B cell (primary cell): Measurements from ENCODE around the gene DDO. TPM values are rescaled to one million over a fixed set of nuclear protein-coding genes. Genes with fewer than 3 reads are reported as not detected.

Experiments
- ATAC-seq: fragments of 200-7000 bp; cut with Tn5 transposase; one replicate; pipeline ENCODE4 v1.10.0; 2021; ENCODE audit warnings: low read depth, mild to moderate bottlenecking, moderate number of reproducible peaks, moderate library complexity
- CTCF ChIA-PET: fragments of 350-600 bp; sonication (Branson Sonifier 250); formaldehyde crosslinking; loops from one replicate; lab custom pipeline; 2021; ENCODE audit warnings: antibody characterized with exemption, inconsistent platforms; lab: Charles Lee
- POLR2A ChIA-PET: fragments of 350-600 bp; sonication (Branson Sonifier 250); formaldehyde crosslinking; loops from one replicate; lab custom pipeline; 2021; ENCODE audit warnings: antibody characterized with exemption; lab: Charles Lee
- DNase-seq: peaks from one replicate; pipeline ENCODE4 v3.0.0; 2013
- H2AFZ ChIP-seq: 2 replicates; pipeline ENCODE4 v1.6.1; 2012; ENCODE audit warnings: mild to moderate bottlenecking, low read depth, low read length; ENCODE audit not compliant: insufficient read depth, poor library complexity, severe bottlenecking
- H3K27ac ChIP-seq, 2 donors: 1 replicate in 1 of 2; 2 replicates in 1 of 2; pipeline ENCODE4 v1.5.1; 2012 to 2013; ENCODE audit warnings: low read length in 2 of 2, mild to moderate bottlenecking in 2 of 2, moderate library complexity in 1 of 2
- H3K27me3 ChIP-seq, 4 experiments: fragments of 200-600 bp in 1 of 4; sonication (generic) in 1 of 4; replicated peaks in 1 of 4; 1 replicate in 2 of 4; 2 replicates in 2 of 4; pipeline versions ENCODE4 v1.6.1 to v1.7.0; 2013 to 2016; ENCODE audit warnings: low read length in 3 of 4, mild to moderate bottlenecking in 2 of 4, mixed read lengths in 1 of 4, moderate library complexity in 1 of 4; ENCODE audit not compliant: insufficient read depth in 4 of 4, control insufficient read depth in 3 of 4; ENCODE audit errors: control extremely low read depth in 1 of 4
- H3K36me3 ChIP-seq, 2 experiments: replicated peaks in 1 of 2; 1 replicate in 1 of 2; 2 replicates in 1 of 2; pipeline versions ENCODE4 v1.6.1 to v1.7.1; 2013; ENCODE audit warnings: low read length in 1 of 2; ENCODE audit not compliant: insufficient read depth in 2 of 2, control insufficient read depth in 1 of 2; ENCODE audit errors: control extremely low read depth in 1 of 2, extremely low read depth in 1 of 2
- H3K4me1 ChIP-seq, 2 donors: fragments of 200-600 bp in 1 of 2; sonication (generic) in 1 of 2; 1 replicate in 1 of 2; 2 replicates in 1 of 2; pipeline versions ENCODE4 v1.5.1 to v1.6.1; 2013 to 2017; ENCODE audit warnings: low read length in 2 of 2; ENCODE audit not compliant: control insufficient read depth in 2 of 2, insufficient read depth in 2 of 2
- H3K4me2 ChIP-seq: replicated peaks from 2 replicates; pipeline ENCODE3; 2012; ENCODE audit warnings: mild to moderate bottlenecking, low read depth, low read length; ENCODE audit not compliant: poor library complexity, severe bottlenecking
- H3K4me3 ChIP-seq, 5 experiments: fragments of 200-600 bp in 1 of 5; sonication (generic) in 1 of 5; 1 replicate in 3 of 5; 2 replicates in 2 of 5; pipeline versions ENCODE4 v1.5.1 to v1.7.0; 2011 to 2016; ENCODE audit warnings: low read length in 4 of 5, mild to moderate bottlenecking in 4 of 5, low read depth in 2 of 5, control low read depth in 1 of 5, moderate library complexity in 1 of 5; ENCODE audit not compliant: insufficient read depth in 1 of 5; ENCODE audit errors: control extremely low read depth in 1 of 5, extremely low read depth in 1 of 5
- H3K79me2 ChIP-seq: fragments of 200-600 bp; sonication (generic); one replicate; pipeline ENCODE4 v1.6.0; 2016; ENCODE audit warnings: low read length; ENCODE audit not compliant: control insufficient read depth, insufficient read depth
- H3K9ac ChIP-seq: fragments of 200-600 bp; sonication (generic); 2 replicates; pipeline ENCODE4 v1.6.1; 2017; ENCODE audit warnings: mild to moderate bottlenecking, low read length, moderate library complexity
- H3K9me3 ChIP-seq, 3 donors: one replicate each; pipeline versions ENCODE4 v1.6.1 to v1.7.1; 2013; ENCODE audit warnings: low read length in 2 of 3; ENCODE audit not compliant: control insufficient read depth in 2 of 3, insufficient read depth in 1 of 3; ENCODE audit errors: control extremely low read depth in 1 of 3
- H4K20me1 ChIP-seq: 2 replicates; pipeline ENCODE4 v1.6.0; 2012; ENCODE audit warnings: mild to moderate bottlenecking, low read length; ENCODE audit not compliant: insufficient read depth, control insufficient read depth, poor library complexity, severe bottlenecking
- H3K27ac Mint-ChIP-seq: one replicate; pipeline ENCODE4 v1.8.0; 2021; ENCODE audit warnings: mixed read lengths
- H3K27me3 Mint-ChIP-seq: one replicate; pipeline ENCODE4 v1.8.0; 2021; ENCODE audit warnings: mixed read lengths
- H3K4me1 Mint-ChIP-seq: one replicate; pipeline ENCODE4 v1.8.0; 2021; ENCODE audit warnings: mixed read lengths
- H3K4me3 Mint-ChIP-seq: one replicate; pipeline ENCODE4 v1.8.0; 2021; ENCODE audit warnings: mixed read lengths
- H3K9me3 Mint-ChIP-seq: one replicate; pipeline ENCODE4 v1.8.0; 2022; ENCODE audit warnings: mixed read lengths; ENCODE audit not compliant: insufficient read depth
- EZH2 ChIP-seq: IDR thresholded peaks from 2 replicates; pipeline ENCODE4 v1.6.1; 2012; ENCODE audit warnings: borderline replicate concordance, low read depth, mild to moderate bottlenecking, moderate library complexity, low read length; ENCODE audit not compliant: insufficient read depth, poor library complexity, severe bottlenecking
- WGBS: methylation state at CpG from one replicate; pipeline ENCODE4 v1.1.5; 2013; ENCODE audit warnings: missing lambda C conversion rate; ENCODE audit not compliant: insufficient coverage; 5-methylcytosine and 5-hydroxymethylcytosine counted together
- intact Hi-C: fragments of 100-400 bp; cut with micrococcal nuclease; formaldehyde crosslinking; loops from one replicate; pipeline ENCODE4 v1.10.0; 2022
- polyA plus RNA-seq: library from polyadenylated mRNA; depleted of rRNA; stranded (reverse); fragments of >200 nt; gene quantifications from 2 replicates; pipeline ENCODE4 v1.2.3, GENCODE V29; 2012
- total RNA-seq, 2 donors: library from RNA; stranded (reverse); fragments of 120-200 nt in 1 of 2; gene quantifications; 1 replicate in 1 of 2; 2 replicates in 1 of 2; pipeline versions ENCODE4 v1.2.3 to v1.2.4, GENCODE V29; 2013 to 2022
- TF ChIP-seq, protein P1 (sequence below): fragments of 200-600 bp; IDR thresholded peaks from one replicate; pipeline ENCODE4 v1.8.0; 2022; ENCODE audit warnings: antibody characterized with exemption, mild to moderate bottlenecking

The DDO gene
- total and polyA plus RNA-seq, 2 donors (not counting 1 experiment from before 2014, with no cell fraction given), result not detected

DNA sequence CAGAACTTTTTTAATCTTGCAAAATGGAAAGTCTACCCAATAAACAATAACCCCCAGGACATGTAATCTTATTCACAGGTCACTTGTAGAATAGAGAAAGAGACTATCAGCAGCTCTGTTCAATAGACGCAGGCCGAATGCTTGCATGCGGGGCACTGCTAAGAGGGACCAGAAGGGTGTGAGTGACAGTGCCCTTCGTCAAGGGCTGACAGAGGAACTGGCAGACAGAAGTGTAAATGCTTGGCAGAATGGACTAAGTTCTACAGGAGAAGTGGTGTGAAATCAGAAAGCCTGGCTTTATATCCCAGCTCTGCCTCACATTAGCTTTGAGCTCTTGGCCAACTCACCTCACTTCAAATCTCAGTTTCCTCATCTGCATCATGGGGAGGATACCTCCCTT lies 21.0 kb downstream of the DDO start:
- H3K4me1 Mint-ChIP-seq, result no peaks in the 10 kb centered on the region
- DNase-seq (no peak), ATAC-seq (no peak)
- Histone ChIP-seq H3K9me3 (no peaks in the 10 kb centered on the region), H2AFZ (no peak overlapping the region), H3K4me2 (no peak overlapping the region), H3K27ac (no peak overlapping the region), H3K36me3 (no peaks in the 10 kb centered on the region), H3K79me2 (no peaks in the 10 kb centered on the region), H3K9ac (no peak overlapping the region), H3K4me1 (no peaks in the 10 kb centered on the region), H4K20me1 (no peaks in the 10 kb centered on the region), H3K27me3 (peaks cover 0 to 5% (median 0%) of the 10 kb centered on the region in 4 experiments), H3K4me3 (no peak overlapping the region)
- ChIA-PET POLR2A (no interaction called here), CTCF (interaction anchor here (7.2 to 8.0 kb wide), 2 partner anchors 356 to 690 kb away, joined by 116 to 134 read pairs; no protein-coding TSS in a partner anchor)
- H3K27ac Mint-ChIP-seq, result no peak overlapping the region
- H3K9me3 Mint-ChIP-seq, result no peaks in the 10 kb centered on the region
- TF ChIP-seq, protein P1, sequence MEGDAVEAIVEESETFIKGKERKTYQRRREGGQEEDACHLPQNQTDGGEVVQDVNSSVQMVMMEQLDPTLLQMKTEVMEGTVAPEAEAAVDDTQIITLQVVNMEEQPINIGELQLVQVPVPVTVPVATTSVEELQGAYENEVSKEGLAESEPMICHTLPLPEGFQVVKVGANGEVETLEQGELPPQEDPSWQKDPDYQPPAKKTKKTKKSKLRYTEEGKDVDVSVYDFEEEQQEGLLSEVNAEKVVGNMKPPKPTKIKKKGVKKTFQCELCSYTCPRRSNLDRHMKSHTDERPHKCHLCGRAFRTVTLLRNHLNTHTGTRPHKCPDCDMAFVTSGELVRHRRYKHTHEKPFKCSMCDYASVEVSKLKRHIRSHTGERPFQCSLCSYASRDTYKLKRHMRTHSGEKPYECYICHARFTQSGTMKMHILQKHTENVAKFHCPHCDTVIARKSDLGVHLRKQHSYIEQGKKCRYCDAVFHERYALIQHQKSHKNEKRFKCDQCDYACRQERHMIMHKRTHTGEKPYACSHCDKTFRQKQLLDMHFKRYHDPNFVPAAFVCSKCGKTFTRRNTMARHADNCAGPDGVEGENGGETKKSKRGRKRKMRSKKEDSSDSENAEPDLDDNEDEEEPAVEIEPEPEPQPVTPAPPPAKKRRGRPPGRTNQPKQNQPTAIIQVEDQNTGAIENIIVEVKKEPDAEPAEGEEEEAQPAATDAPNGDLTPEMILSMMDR, result no peak
- TF ChIP-seq EZH2, result no peak
- no peak overlapping the region for H3K4me3 Mint-ChIP-seq
- no peaks in the 10 kb centered on the region for H3K27me3 Mint-ChIP-seq
- WGBS, result 96% methylated on average over 4 of the region's 4 CpGs
- intact Hi-C loops, result no loop called here

DNA sequence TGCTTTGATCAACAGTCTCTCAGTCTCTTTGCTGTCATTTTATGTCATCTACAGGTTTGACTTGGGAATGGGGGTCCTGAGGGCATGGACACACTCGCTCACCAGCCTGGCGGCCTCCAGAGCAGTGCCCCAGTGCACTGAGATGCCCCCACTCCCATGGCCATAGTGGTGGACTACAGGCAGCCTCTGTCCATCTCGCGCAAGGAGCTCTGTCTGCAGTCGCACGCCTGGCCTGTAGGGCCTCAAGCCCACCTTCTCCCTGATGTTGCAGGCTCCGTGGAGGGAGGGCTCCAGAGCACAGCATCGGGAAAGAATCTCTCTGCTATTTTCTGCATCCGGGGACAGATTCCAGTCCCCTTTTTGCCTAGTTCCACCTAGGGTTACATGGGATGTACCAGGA lies 22.6 kb downstream of the DDO start:
- no peak overlapping the region for H3K4me2 ChIP-seq
- Mint-ChIP-seq H3K4me3 (no peak overlapping the region), H3K27ac (no peak overlapping the region), H3K27me3 (no peaks in the 10 kb centered on the region), H3K9me3 (no peaks in the 10 kb centered on the region), H3K4me1 (no peaks in the 10 kb centered on the region)
- H3K27me3 ChIP-seq, result peaks cover 0 to 2% (median 0%) of the 10 kb centered on the region in 4 experiments
- ChIA-PET POLR2A (interaction anchor here (0.7 kb wide), 1 partner anchor 11 kb away, joined by 3 read pairs; no protein-coding TSS in a partner anchor), CTCF (interaction anchor here (0.9 to 8.0 kb wide), 7 partner anchors 216 to 689 kb away, joined by 3 to 134 read pairs (median 12); partner anchors contain the start of genes CDC40 and WASF1)
- no peak overlapping the region for H3K4me3 ChIP-seq
- intact Hi-C loops, result no loop called here
- H3K4me1 ChIP-seq, result no peaks in the 10 kb centered on the region
- no peaks in the 10 kb centered on the region for H3K36me3 ChIP-seq
- no peak overlapping the region for H3K9ac ChIP-seq
- TF ChIP-seq EZH2, result no peak
- TF ChIP-seq, protein P1, result no peak
- H3K79me2 ChIP-seq, result no peaks in the 10 kb centered on the region
- H4K20me1 ChIP-seq, result no peaks in the 10 kb centered on the region
- H2AFZ ChIP-seq, result no peak overlapping the region
- WGBS, result 96% methylated on average over 8 of the region's 9 CpGs
- H3K27ac ChIP-seq, result no peak overlapping the region
- DNase-seq, result no peak
- no peak for ATAC-seq
- H3K9me3 ChIP-seq, result no peaks in the 10 kb centered on the region
